Measurements from ENCODE around the gene RTKN. TPM values are rescaled to one million over a fixed set of nuclear protein-coding genes. Genes with fewer than 3 reads are reported as not detected.
A peak's percentile ranks its signal among the peaks of the same experiment; 100 is the strongest.

Gene RTKN
- total and polyA plus RNA-seq, 9 of the 15 experiments (the other 6 are each of a cell fraction or from before 2014, with no cell fraction given): 0.14 to 6.9 (median 3.6) TPM

GRCh38 chr2:74454654-74455511, 13.1 kb upstream of the RTKN start, which contains the start of gene INO80B (continued):
- TF ChIP-seq MXD1 (CRISPR knock-in tag; IDR thresholded peaks at IDR 0.05; ENCODE audit: borderline replicate concordance, poor library complexity, severe bottlenecking) (peak; percentile 76), KDM4B (IDR thresholded peaks at IDR 0.05; ENCODE audit: borderline replicate concordance in 2 of 2, low read depth in 1 of 2) (peak in 1 of 2 experiments; percentile 96; a peak in 2 of 4 replicates), BRF1 (IDR thresholded peaks at IDR 0.05; ENCODE audit: borderline replicate concordance, extremely low read depth, insufficient read length) (no peak), TFAP4 (CRISPR knock-in tag; IDR thresholded peaks at IDR 0.05; ENCODE audit: borderline replicate concordance) (peak; percentile 88), CBFA2T2 (conservative IDR thresholded peaks at IDR 0.05) (no peak), TCF15 (CRISPR knock-in tag; IDR thresholded peaks at IDR 0.05) (0 out of 2 replicates have a peak, but pooled peaks have one; percentile 18), SLC30A9 (CRISPR knock-in tag; IDR thresholded peaks at IDR 0.05) (no peak), HNRNPL (IDR thresholded peaks at IDR 0.05; ENCODE audit: low read depth, low read length) (no peak), ARID3A (IDR thresholded peaks at IDR 0.05; ENCODE audit: borderline replicate concordance, low read depth, low read length) (no peak), TEAD1 (CRISPR knock-in tag; IDR thresholded peaks at IDR 0.05) (peak in 1 of 2 experiments; percentile 82; a peak in 2 of 4 replicates), TFAM (CRISPR knock-in tag; conservative IDR thresholded peaks at IDR 0.05) (no peak), ILF3 (IDR thresholded peaks at IDR 0.05; ENCODE audit: borderline replicate concordance) (no peak), ZNF384 (IDR thresholded peaks at IDR 0.05; ENCODE audit: low read depth, low read length) (peak; percentile 50; the same call in 1 of the 2 replicates), ZNF431 (CRISPR knock-in tag; IDR thresholded peaks at IDR 0.05) (no peak), USF1 (CRISPR knock-in tag; IDR thresholded peaks at IDR 0.05) (no peak), ETV6 (IDR thresholded peaks at IDR 0.05; ENCODE audit: borderline replicate concordance in 1 of 2, low read depth in 2 of 2, low read length in 1 of 2) (0 out of 4 replicates have a peak, but pooled peaks of 1 of the 2 experiments have one; percentile 39), ETV6 (CRISPR knock-in tag; IDR thresholded peaks at IDR 0.05; ENCODE audit: borderline replicate concordance) (no peak), SAFB2 (IDR thresholded peaks at IDR 0.05; ENCODE audit: borderline replicate concordance, low read depth, low read length, severe bottlenecking) (no peak), SMAD4 (CRISPR knock-in tag; conservative IDR thresholded peaks at IDR 0.05) (peak; percentile 72), CBX3 (IDR thresholded peaks at IDR 0.05; ENCODE audit: borderline replicate concordance in 1 of 2, low read length in 2 of 2) (peak in 1 of 2 experiments; percentile 97; a peak in 2 of 3 replicates), MBD2 (IDR thresholded peaks at IDR 0.05; ENCODE audit: borderline replicate concordance, low read depth) (peak; percentile 99), SOX6 (IDR thresholded peaks at IDR 0.05) (peak; percentile 70; the same call in 1 of the 2 replicates)

Measured in K562 (cell line).